H1 (cell line): Measurements from ENCODE around the gene GCSH. TPM values are rescaled to one million over a fixed set of nuclear protein-coding genes. Genes with fewer than 3 reads are reported as not detected.

ENCODE experiments used
- CTCF ChIA-PET: fragments of 300-600 bp; sonication (Branson Sonifier 250); formaldehyde crosslinking; loops from one replicate; lab custom pipeline; 2021; ENCODE audit not compliant: partially characterized antibody; lab: Charles Lee
- POLR2A ChIA-PET: fragments of 300-600 bp; sonication (Branson Sonifier 250); formaldehyde crosslinking; loops from one replicate; lab custom pipeline; 2021; ENCODE audit warnings: inconsistent platforms; ENCODE audit not compliant: partially characterized antibody; lab: Charles Lee
- DNase-seq, 2 experiments: peaks; one replicate each; pipeline versions ENCODE4 v3.0.0 to v3.0.0-alpha.2; 2010 to 2022; ENCODE audit warnings: low spot score in 2 of 2, low read depth in 1 of 2, mixed read lengths in 1 of 2
- FAIRE-seq: peaks from 2 replicates; lab custom pipeline; 2011; peaks lifted over from hg19 to GRCh38; lab: Jason Lieb, UNC
- H2AFZ ChIP-seq: 2 replicates; pipeline ENCODE4 v1.8.1; 2012; ENCODE audit warnings: low read length, inconsistent platforms
- H2AK5ac ChIP-seq: 2 replicates; pipeline ENCODE4 v1.6.1; 2013; ENCODE audit warnings: low read depth, low read length
- H2BK120ac ChIP-seq: replicated peaks from 2 replicates; pipeline ENCODE3; 2013; ENCODE audit warnings: low read depth, low read length, inconsistent platforms
- H2BK12ac ChIP-seq: 2 replicates; pipeline ENCODE4 v1.6.1; 2013; ENCODE audit warnings: low read depth, low read length
- H2BK15ac ChIP-seq: 2 replicates; pipeline ENCODE4 v1.6.1; 2013; ENCODE audit warnings: low read length
- H2BK20ac ChIP-seq: 2 replicates; pipeline ENCODE4 v1.6.1; 2013; ENCODE audit warnings: low read length
- H2BK5ac ChIP-seq: 2 replicates; pipeline ENCODE4 v1.6.1; 2013; ENCODE audit warnings: low read depth, low read length
- H3K14ac ChIP-seq: 2 replicates; pipeline ENCODE4 v1.6.1; 2013; ENCODE audit warnings: inconsistent platforms; ENCODE audit not compliant: insufficient read length
- H3K18ac ChIP-seq: 2 replicates; pipeline ENCODE4 v1.6.1; 2013; ENCODE audit warnings: low read length; ENCODE audit errors: extremely low read depth
- H3K23ac ChIP-seq: 2 replicates; pipeline ENCODE4 v1.6.1; 2013; ENCODE audit warnings: inconsistent platforms; ENCODE audit not compliant: insufficient read length
- H3K23me2 ChIP-seq: 2 replicates; pipeline ENCODE4 v1.6.1; 2013; ENCODE audit warnings: low read depth, low read length
- H3K27ac ChIP-seq: 2 replicates; pipeline ENCODE4 v1.6.1; 2011; ENCODE audit warnings: low read depth, low read length, inconsistent platforms
- H3K27me3 ChIP-seq, 4 experiments: replicated peaks in 1 of 4; 1 replicate in 1 of 4; 2 replicates in 3 of 4; pipeline versions ENCODE4 v1.6.1 to v1.8.1; 2011 to 2013; ENCODE audit warnings: low read length in 3 of 4, mild to moderate bottlenecking in 3 of 4, inconsistent platforms in 2 of 4, mixed read lengths in 2 of 4, moderate library complexity in 1 of 4; ENCODE audit not compliant: control insufficient read depth in 3 of 4, insufficient read depth in 3 of 4; ENCODE audit errors: extremely low read depth in 1 of 4
- H3K36me3 ChIP-seq, 4 experiments: 2 replicates each; pipeline versions ENCODE4 v1.6.1 to v1.8.1; 2011 to 2013; ENCODE audit warnings: mild to moderate bottlenecking in 4 of 4, low read length in 3 of 4, moderate library complexity in 2 of 4, control low read depth in 1 of 4, inconsistent platforms in 1 of 4; ENCODE audit not compliant: insufficient read depth in 4 of 4, control insufficient read depth in 2 of 4
- H3K4ac ChIP-seq: replicated peaks from 2 replicates; pipeline ENCODE3; 2013; ENCODE audit warnings: low read length, low read depth, mixed read lengths, inconsistent platforms; ENCODE audit not compliant: insufficient read length
- H3K4me1 ChIP-seq, 4 experiments: replicated peaks in 1 of 4; 1 replicate in 1 of 4; 2 replicates in 3 of 4; pipeline versions ENCODE4 v1.6.1 to v1.8.1; 2011 to 2013; ENCODE audit warnings: low read length in 3 of 4, inconsistent platforms in 2 of 4, mixed read lengths in 1 of 4; ENCODE audit not compliant: insufficient read depth in 4 of 4, control insufficient read depth in 3 of 4
- H3K4me2 ChIP-seq, 2 experiments: 2 replicates each; pipeline versions ENCODE4 v1.6.1 to v1.8.1; 2011 to 2013; ENCODE audit warnings: low read depth in 2 of 2, low read length in 2 of 2, control low read depth in 1 of 2, inconsistent platforms in 1 of 2, mild to moderate bottlenecking in 1 of 2; ENCODE audit not compliant: insufficient read depth in 1 of 2
- H3K4me3 ChIP-seq, 4 experiments: fragments of 200-600, 300-600 bp in 1 of 4; sonication (generic), shearing (Covaris generic), sonication (Bioruptor Twin) in 1 of 4; 2 replicates each; pipeline versions ENCODE4 v1.5.1 to v1.8.1; 2011 to 2016; ENCODE audit warnings: low read length in 4 of 4, low read depth in 3 of 4, control low read depth in 2 of 4, inconsistent platforms in 2 of 4, mild to moderate bottlenecking in 2 of 4, mixed read lengths in 1 of 4, moderate library complexity in 1 of 4; ENCODE audit not compliant: insufficient read depth in 2 of 4; ENCODE audit errors: extremely low read depth in 1 of 4
- H3K56ac ChIP-seq: replicated peaks from 2 replicates; pipeline ENCODE3; 2013; ENCODE audit warnings: low read depth, mild to moderate bottlenecking, mixed read lengths, low read length, inconsistent platforms; ENCODE audit not compliant: insufficient read length
- H3K79me1 ChIP-seq: 2 replicates; pipeline ENCODE4 v1.6.1; 2013; ENCODE audit warnings: low read depth, low read length, control low read depth
- H3K79me2 ChIP-seq, 2 experiments: 2 replicates each; pipeline versions ENCODE4 v1.6.1 to v1.8.1; 2012 to 2013; ENCODE audit warnings: low read length in 2 of 2, mild to moderate bottlenecking in 2 of 2, inconsistent platforms in 1 of 2; ENCODE audit not compliant: insufficient read depth in 2 of 2, control insufficient read depth in 1 of 2
- H3K9ac ChIP-seq, 4 experiments: replicated peaks in 1 of 4; 1 replicate in 1 of 4; 2 replicates in 3 of 4; pipeline versions ENCODE4 v1.6.1 to v1.8.1; 2011 to 2013; ENCODE audit warnings: low read depth in 3 of 4, low read length in 3 of 4, control low read depth in 2 of 4, mild to moderate bottlenecking in 2 of 4, moderate library complexity in 2 of 4, inconsistent platforms in 1 of 4; ENCODE audit errors: extremely low read depth in 1 of 4
- H3K9me3 ChIP-seq, 2 experiments: 2 replicates each; pipeline versions ENCODE4 v1.6.1 to v1.8.1; 2012 to 2013; ENCODE audit warnings: mild to moderate bottlenecking in 2 of 2, moderate library complexity in 2 of 2, control low read depth in 1 of 2, inconsistent platforms in 1 of 2, low read depth in 1 of 2, low read length in 1 of 2, mixed read lengths in 1 of 2; ENCODE audit not compliant: insufficient read depth in 2 of 2
- H4K20me1 ChIP-seq, 2 experiments: replicated peaks in 1 of 2; 2 replicates each; pipeline versions ENCODE3 to v1.8.1; 2011 to 2013; ENCODE audit warnings: inconsistent platforms in 2 of 2, low read length in 2 of 2, mild to moderate bottlenecking in 1 of 2; ENCODE audit not compliant: insufficient read depth in 2 of 2, control insufficient read depth in 1 of 2
- H4K5ac ChIP-seq: 2 replicates; pipeline ENCODE4 v1.6.1; 2013; ENCODE audit warnings: low read length, low read depth, mixed read lengths, inconsistent platforms; ENCODE audit not compliant: insufficient read length
- H4K8ac ChIP-seq: 2 replicates; pipeline ENCODE4 v1.8.0; 2013; ENCODE audit warnings: mild to moderate bottlenecking, moderate library complexity, low read length, inconsistent platforms; ENCODE audit not compliant: insufficient read depth; ENCODE audit errors: extremely low read depth
- H4K91ac ChIP-seq: replicated peaks from 2 replicates; pipeline ENCODE3; 2013; ENCODE audit warnings: low read length, mixed read lengths, inconsistent platforms; ENCODE audit not compliant: insufficient read length
- CREB1 ChIP-seq: IDR thresholded peaks from 2 replicates; pipeline ENCODE4 v1.6.1; 2012; ENCODE audit warnings: inconsistent platforms
- WGBS, 2 experiments: shearing (Covaris generic) in 1 of 2; methylation state at CpG; one replicate each; pipeline versions ENCODE4 v1.1.6 to v1.1.7; 2013 to 2015; ENCODE audit warnings: low lambda C conversion rate in 2 of 2, mixed read lengths in 2 of 2, inconsistent platforms in 1 of 2, low coverage in 1 of 2, missing lambda C conversion rate in 1 of 2; ENCODE audit not compliant: insufficient replicate concordance in 2 of 2, insufficient coverage in 1 of 2, insufficient read length in 1 of 2; ENCODE audit errors: extremely low coverage in 1 of 2, missing lambda C conversion rate in 1 of 2; 5-methylcytosine and 5-hydroxymethylcytosine counted together
- polyA plus RNA-seq, 7 experiments: library from polyadenylated mRNA; depleted of rRNA in 3 of 7; stranded (reverse) in 5 of 7; unstranded in 2 of 7; fragments of >200 nt in 5 of 7; fragments of 200-250 nt in 2 of 7; gene quantifications; 1 replicate in 5 of 7; 2 replicates in 1 of 7; 4 replicates in 1 of 7; pipeline versions ENCODE4 v1.2.1 to v1.2.3, GENCODE V29; 2011 to 2013; ENCODE audit warnings: missing spikeins in 2 of 7, mixed read lengths in 2 of 7
- total RNA-seq: library from RNA; stranded (reverse); fragmentation: NEBNext Ultra II Directional; extraction: Animal tissue kit (Norgen Biotek cat#: 25700); gene quantifications from 2 replicates; pipeline ENCODE4 v1.2.1, GENCODE V29; 2021
- TF ChIP-seq, protein P1 (sequence below), 3 experiments: IDR thresholded peaks; 1 replicate in 2 of 3; 2 replicates in 1 of 3; pipeline versions ENCODE4 v1.5.1 to v1.6.1; 2011; ENCODE audit warnings: low read length in 3 of 3, mild to moderate bottlenecking in 3 of 3, inconsistent platforms in 2 of 3, low read depth in 1 of 3, moderate library complexity in 1 of 3; ENCODE audit not compliant: insufficient read depth in 1 of 3; ENCODE audit errors: control extremely low read depth in 1 of 3

GCSH gene
- total and polyA plus RNA-seq, 2 of the 8 experiments (the other 6 are each of a cell fraction or from before 2014, with no cell fraction given), result 28.2 to 108 TPM

DNA sequence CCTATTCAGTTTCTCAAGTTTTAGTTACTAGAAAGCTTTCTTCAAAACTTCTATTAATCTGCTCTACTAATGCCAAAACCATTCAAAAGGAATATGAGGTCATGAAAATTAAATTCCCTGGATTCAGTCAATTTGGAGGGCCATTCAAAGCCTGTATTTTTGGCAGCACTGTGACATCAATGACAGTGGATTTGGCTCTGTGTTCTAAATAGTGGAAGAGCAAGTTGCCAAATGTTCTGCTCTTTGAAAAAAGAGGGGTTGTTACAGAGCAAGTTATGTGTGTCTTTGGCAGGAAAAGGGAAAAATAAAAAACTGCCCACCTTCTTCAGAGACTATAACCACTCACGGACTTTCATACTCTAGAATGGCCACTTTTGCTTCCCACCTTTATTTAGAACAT, 16.0 kb downstream of the GCSH start:
- H3K14ac ChIP-seq, result no peak overlapping the region
- no peak overlapping the region for H4K8ac ChIP-seq
- ChIA-PET POLR2A (interaction anchor here (1.0 to 1.5 kb wide), 2 partner anchors 8 to 11 kb away, joined by 4 read pairs; no protein-coding TSS in a partner anchor), CTCF (no interaction called here)
- WGBS, 2 experiments, result 93% methylated on average over 1 of the region's 1 CpG; no CpG with 5 or more reads in 1 of the 2 experiments
- no peak overlapping the region for H4K91ac ChIP-seq
- H3K27me3 ChIP-seq, result no peaks in the 10 kb centered on the region
- H3K4ac ChIP-seq, result no peak overlapping the region
- H3K23ac ChIP-seq, result no peak overlapping the region
- H2AFZ ChIP-seq, result no peak overlapping the region
- no peak overlapping the region for H3K56ac ChIP-seq
- FAIRE-seq, result no peak
- H3K36me3 ChIP-seq, result peaks cover 0 to 18% (median 2%) of the 10 kb centered on the region in 4 experiments; a peak in 2 of 8 replicates
- no peaks in the 10 kb centered on the region for H3K9me3 ChIP-seq
- no peak overlapping the region for H3K9ac ChIP-seq
- H2BK20ac ChIP-seq, result no peak overlapping the region
- peaks cover 0 to 2% of the 10 kb centered on the region in 2 experiments for H4K20me1 ChIP-seq
- no peak overlapping the region for H2BK120ac ChIP-seq
- no peaks in the 10 kb centered on the region for H3K4me1 ChIP-seq
- no peak overlapping the region for H4K5ac ChIP-seq
- H3K27ac ChIP-seq, result no peak overlapping the region
- no peak overlapping the region for H3K4me3 ChIP-seq
- no peak overlapping the region for H2BK15ac ChIP-seq
- peaks cover 6% of the 10 kb centered on the region; the same call in 1 of the 2 replicates for H3K23me2 ChIP-seq
- no peak overlapping the region for H3K4me2 ChIP-seq
- H3K18ac ChIP-seq, result no peak overlapping the region
- H2BK12ac ChIP-seq, result no peak overlapping the region
- H3K79me2 ChIP-seq, result no peaks in the 10 kb centered on the region
- no peaks in the 10 kb centered on the region for H3K79me1 ChIP-seq
- H2BK5ac ChIP-seq, result no peak overlapping the region
- no peak overlapping the region for H2AK5ac ChIP-seq
- no peak for DNase-seq
- TF ChIP-seq CREB1, result no peak
- TF ChIP-seq, protein P1, sequence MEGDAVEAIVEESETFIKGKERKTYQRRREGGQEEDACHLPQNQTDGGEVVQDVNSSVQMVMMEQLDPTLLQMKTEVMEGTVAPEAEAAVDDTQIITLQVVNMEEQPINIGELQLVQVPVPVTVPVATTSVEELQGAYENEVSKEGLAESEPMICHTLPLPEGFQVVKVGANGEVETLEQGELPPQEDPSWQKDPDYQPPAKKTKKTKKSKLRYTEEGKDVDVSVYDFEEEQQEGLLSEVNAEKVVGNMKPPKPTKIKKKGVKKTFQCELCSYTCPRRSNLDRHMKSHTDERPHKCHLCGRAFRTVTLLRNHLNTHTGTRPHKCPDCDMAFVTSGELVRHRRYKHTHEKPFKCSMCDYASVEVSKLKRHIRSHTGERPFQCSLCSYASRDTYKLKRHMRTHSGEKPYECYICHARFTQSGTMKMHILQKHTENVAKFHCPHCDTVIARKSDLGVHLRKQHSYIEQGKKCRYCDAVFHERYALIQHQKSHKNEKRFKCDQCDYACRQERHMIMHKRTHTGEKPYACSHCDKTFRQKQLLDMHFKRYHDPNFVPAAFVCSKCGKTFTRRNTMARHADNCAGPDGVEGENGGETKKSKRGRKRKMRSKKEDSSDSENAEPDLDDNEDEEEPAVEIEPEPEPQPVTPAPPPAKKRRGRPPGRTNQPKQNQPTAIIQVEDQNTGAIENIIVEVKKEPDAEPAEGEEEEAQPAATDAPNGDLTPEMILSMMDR (IDR thresholded peaks at IDR 0.05; ENCODE audit: control extremely low read depth in 1 of 3, insufficient read depth in 1 of 3, low read depth in 1 of 3, low read length in 3 of 3), result no peak
